Measurements from ENCODE around the gene PLCE1. TPM values are rescaled to one million over a fixed set of nuclear protein-coding genes. Genes with fewer than 3 reads are reported as not detected.

Gene PLCE1
- total RNA-seq, 1 experiment from 2014 or later, result 0.23 TPM

- no peaks in the 10 kb centered on the region for H3K36me3 Mint-ChIP-seq (ENCODE audit: insufficient read depth, unreplicated experiment)
- H3K4me1 Mint-ChIP-seq (ENCODE audit: insufficient read depth, unreplicated experiment), result peaks cover 5% of the 10 kb centered on the region
- no peaks in the 10 kb centered on the region for H3K27me3 Mint-ChIP-seq (ENCODE audit: insufficient read depth, unreplicated experiment)
- no peak for TF ChIP-seq CTCF (IDR thresholded peaks at IDR 0.05; ENCODE audit: unreplicated experiment)
- H3K9me3 Mint-ChIP-seq (ENCODE audit: unreplicated experiment), result peaks cover 6% of the 10 kb centered on the region
- DNase-seq (ENCODE audit: unreplicated experiment), result no peak
- no TSS peak for BruUV-seq (replicated peaks)
- CTCF ChIA-PET, result interaction anchor here (0.7 to 1.1 kb wide), 2 partner anchors 15 to 270 kb away, joined by 3 read pairs; no protein-coding TSS in a partner anchor
- intact Hi-C loops (cut with micrococcal nuclease), result no loop called here
- no peak overlapping the region for H3K4me3 Mint-ChIP-seq (ENCODE audit: unreplicated experiment)
- POLR2A ChIA-PET, result no interaction called here
- no peak overlapping the region for H3K27ac Mint-ChIP-seq (ENCODE audit: low read depth, unreplicated experiment)
Observed at GRCh38 chr10:94036766-94037033, 43.0 kb downstream of the PLCE1 start.

- no TSS peak for BruUV-seq (replicated peaks)
- intact Hi-C loops (cut with micrococcal nuclease), result no loop called here
- no peak overlapping the region for H3K27ac Mint-ChIP-seq (ENCODE audit: low read depth, unreplicated experiment)
- H3K4me3 Mint-ChIP-seq (ENCODE audit: unreplicated experiment), result no peak overlapping the region
- H3K9me3 Mint-ChIP-seq (ENCODE audit: unreplicated experiment), result peaks cover under 1% of the 10 kb centered on the region
- TF ChIP-seq CTCF (IDR thresholded peaks at IDR 0.05; ENCODE audit: unreplicated experiment), result no peak
- H3K4me1 Mint-ChIP-seq (ENCODE audit: insufficient read depth, unreplicated experiment), result peaks cover 10% of the 10 kb centered on the region
- POLR2A ChIA-PET, result no interaction called here
- no peaks in the 10 kb centered on the region for H3K27me3 Mint-ChIP-seq (ENCODE audit: insufficient read depth, unreplicated experiment)
- H3K36me3 Mint-ChIP-seq (ENCODE audit: insufficient read depth, unreplicated experiment), result no peaks in the 10 kb centered on the region
- DNase-seq (ENCODE audit: unreplicated experiment), result no peak
- CTCF ChIA-PET, result interaction anchor here (0.7 to 1.3 kb wide), 4 partner anchors 16 to 39 kb away, joined by 3 to 4 read pairs (median 3); no protein-coding TSS in a partner anchor
Observed at GRCh38 chr10:94037286-94037685, 43.6 kb downstream of the PLCE1 start.

GRCh38 chr10:94038024-94038423 is 44.3 kb downstream of the PLCE1 start:
- H3K36me3 Mint-ChIP-seq (ENCODE audit: insufficient read depth, unreplicated experiment), result no peaks in the 10 kb centered on the region
- ChIA-PET CTCF (interaction anchor here (0.7 to 1.3 kb wide), 5 partner anchors 22 to 282 kb away, joined by 3 to 4 read pairs (median 3); no protein-coding TSS in a partner anchor), POLR2A (no interaction called here)
- no peaks in the 10 kb centered on the region for H3K9me3 Mint-ChIP-seq (ENCODE audit: unreplicated experiment)
- no peaks in the 10 kb centered on the region for H3K27me3 Mint-ChIP-seq (ENCODE audit: insufficient read depth, unreplicated experiment)
- intact Hi-C loops (cut with micrococcal nuclease), result no loop called here
- H3K4me1 Mint-ChIP-seq (ENCODE audit: insufficient read depth, unreplicated experiment), result peaks cover 18% of the 10 kb centered on the region
- TF ChIP-seq CTCF (IDR thresholded peaks at IDR 0.05; ENCODE audit: unreplicated experiment), result no peak
- BruUV-seq (replicated peaks), result no TSS peak
- no peak overlapping the region for H3K4me3 Mint-ChIP-seq (ENCODE audit: unreplicated experiment)
- no peak for DNase-seq (ENCODE audit: unreplicated experiment)
- H3K27ac Mint-ChIP-seq (ENCODE audit: low read depth, unreplicated experiment), result no peak overlapping the region

GRCh38 chr10:94041206-94041605 is 47.5 kb downstream of the PLCE1 start:
- ChIA-PET CTCF (interaction anchor here (0.6 to 0.7 kb wide), 4 partner anchors 13 to 233 kb away, joined by 3 to 4 read pairs (median 3); no protein-coding TSS in a partner anchor), POLR2A (no interaction called here)
- intact Hi-C loops (cut with micrococcal nuclease), result no loop called here
- H3K4me3 Mint-ChIP-seq (ENCODE audit: unreplicated experiment), result no peak overlapping the region
- no peak for TF ChIP-seq CTCF (IDR thresholded peaks at IDR 0.05; ENCODE audit: unreplicated experiment)
- peaks cover 20% of the 10 kb centered on the region for H3K4me1 Mint-ChIP-seq (ENCODE audit: insufficient read depth, unreplicated experiment)
- peak overlapping the region; percentile 7 for H3K27ac Mint-ChIP-seq (ENCODE audit: low read depth, unreplicated experiment)
- no peaks in the 10 kb centered on the region for H3K9me3 Mint-ChIP-seq (ENCODE audit: unreplicated experiment)
- no peaks in the 10 kb centered on the region for H3K36me3 Mint-ChIP-seq (ENCODE audit: insufficient read depth, unreplicated experiment)
- no peak for DNase-seq (ENCODE audit: unreplicated experiment)
- H3K27me3 Mint-ChIP-seq (ENCODE audit: insufficient read depth, unreplicated experiment), result no peaks in the 10 kb centered on the region
- no TSS peak for BruUV-seq (replicated peaks)
